Ammon's horn (tissue), 1 donor: ENCODE measurements around the gene SENP2.
"Not testable (repeated sequence)": the region's sequence is repeated elsewhere in the genome, so short reads cannot be mapped to it uniquely, and the experiment has no call there.

Experiments
- DNase-seq: peaks from one replicate; pipeline ENCODE4 v3.0.0-alpha.2; 2016; ENCODE audit warnings: low spot score

Gene SENP2

DNA sequence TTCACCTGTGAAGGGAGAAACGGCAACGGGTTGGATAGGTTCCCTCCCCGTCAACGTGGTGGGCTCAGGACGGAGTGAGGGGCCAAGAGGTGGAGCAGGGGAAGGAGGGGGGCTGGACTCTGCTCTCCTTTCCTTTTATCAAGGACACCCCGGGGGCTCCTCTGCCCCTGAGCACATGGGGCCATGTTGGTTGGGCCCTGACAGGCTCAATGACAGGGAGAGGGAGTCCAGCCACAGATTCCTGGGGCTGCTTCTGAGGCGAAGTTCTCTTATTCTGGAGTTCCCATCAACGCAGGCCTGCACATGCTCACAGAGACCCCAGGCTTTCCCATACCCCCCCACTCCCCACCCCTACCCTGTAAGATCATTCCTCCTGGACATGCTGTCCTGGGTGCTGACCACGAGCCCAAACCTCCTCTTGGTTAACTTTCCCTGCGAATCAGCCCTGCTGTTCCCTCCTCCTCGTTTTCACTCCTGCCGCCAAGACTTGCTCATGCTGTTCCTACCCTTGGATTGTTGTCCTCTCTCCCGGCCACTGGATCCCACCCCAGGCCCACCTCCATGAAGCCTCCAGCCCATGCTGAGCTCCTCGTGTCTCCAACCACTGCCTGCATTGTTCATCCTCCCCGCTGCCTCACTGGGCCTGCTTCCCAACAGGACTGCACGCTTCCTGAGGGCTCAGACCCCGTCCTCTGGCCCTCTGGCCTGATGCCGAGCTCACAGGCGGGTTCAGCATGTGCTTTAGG lies 61.2 kb downstream of the SENP2 start:
- no peak for DNase-seq

GRCh38 chr3:185647880-185648210 lies 61.8 kb downstream of the SENP2 start:
- DNase-seq: peak; percentile 54

DNA sequence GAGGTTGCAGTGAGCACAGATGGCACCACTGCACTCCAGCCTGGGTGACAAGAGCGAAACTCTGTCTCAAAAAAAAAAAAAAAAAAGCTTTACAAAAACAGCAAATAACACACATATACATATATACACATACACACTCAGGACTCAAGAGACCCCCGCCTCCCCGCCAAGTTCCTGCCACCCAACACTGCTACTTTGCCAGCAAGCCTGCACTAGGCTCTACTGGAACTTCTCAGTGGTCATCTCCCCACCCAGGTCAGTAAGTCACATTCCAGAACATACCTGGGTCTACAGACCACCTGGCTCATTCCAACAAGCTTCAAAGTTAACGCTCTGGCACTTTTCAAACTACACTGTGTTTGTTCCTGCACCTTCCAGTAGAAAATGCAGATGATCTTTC lies 62.3 kb downstream of the SENP2 start:
- no peak for DNase-seq

DNA sequence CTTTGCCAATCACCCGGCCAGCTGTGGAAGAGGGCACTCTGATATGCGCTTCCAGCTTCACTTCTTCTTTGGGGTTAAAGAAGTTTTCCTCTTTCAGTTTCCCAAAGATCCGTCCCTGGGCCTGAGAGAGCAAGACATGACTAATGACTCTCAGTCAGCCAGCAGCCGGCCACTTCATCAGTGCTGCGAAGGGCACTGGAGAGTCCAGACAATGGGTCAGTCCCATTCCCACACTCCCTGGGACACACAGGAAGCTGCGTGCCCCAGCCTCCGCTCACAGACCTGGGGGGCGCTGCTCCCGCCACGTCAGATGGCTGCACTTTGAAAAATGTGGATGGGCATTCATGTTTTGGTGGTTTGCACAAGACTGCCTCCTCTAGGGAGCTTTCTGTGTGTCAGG lies 63.3 kb downstream of the SENP2 start:
- DNase-seq: no peak

GRCh38 chr3:185651971-185652370 lies 65.9 kb downstream of the SENP2 start:
- no peak for DNase-seq

- no peak for DNase-seq
Measured at GRCh38 chr3:185653949-185654757, 68.1 kb downstream of the SENP2 start.

DNA sequence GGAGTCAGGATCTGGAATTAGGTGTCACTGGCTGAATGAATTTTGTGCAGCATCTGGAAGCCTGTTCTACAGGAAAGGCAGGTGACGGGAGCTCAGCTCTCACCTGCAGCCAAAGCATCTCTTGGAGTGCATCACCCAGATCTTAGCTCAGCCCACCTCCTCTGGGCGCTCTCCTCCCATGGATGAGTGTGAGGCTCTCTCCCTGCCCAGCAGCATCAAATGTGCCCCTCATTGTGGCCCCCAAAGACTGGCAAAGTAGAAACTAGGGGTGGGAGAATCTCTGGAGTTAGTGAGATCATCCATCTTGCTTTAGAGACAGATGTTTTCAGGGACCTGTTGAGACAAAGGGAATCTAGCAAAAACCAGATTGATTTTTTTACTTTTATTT lies 68.7 kb downstream of the SENP2 start:
- DNase-seq: no peak

GRCh38 chr3:185655426-185656320 lies 69.6 kb downstream of the SENP2 start:
- no peak for DNase-seq

DNA sequence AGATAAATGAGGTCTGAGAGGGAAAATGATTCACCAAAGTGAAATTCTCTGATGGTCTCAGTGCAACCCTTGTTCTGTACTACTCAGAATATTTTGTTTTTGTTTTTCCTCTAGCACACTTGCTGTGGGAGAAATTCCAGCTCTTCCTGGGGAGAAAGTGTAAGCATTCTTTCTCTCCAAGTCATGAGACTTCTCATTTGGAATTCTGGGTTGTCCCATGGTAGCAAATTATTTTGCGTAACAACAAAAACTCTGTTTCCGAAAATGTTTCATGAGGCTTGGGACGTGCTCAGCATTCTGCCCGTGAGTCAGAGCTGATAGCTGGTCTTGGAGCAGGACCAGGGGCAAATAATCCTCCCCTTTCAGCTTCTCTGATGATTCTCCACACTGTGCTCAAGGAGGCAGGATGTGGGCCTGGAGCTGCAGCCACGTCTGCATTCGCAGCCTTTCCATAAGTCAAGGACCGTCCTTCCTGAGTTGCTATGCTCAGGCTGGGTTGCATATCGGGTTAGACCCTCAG lies 70.3 kb downstream of the SENP2 start:
- peak; percentile 70 for DNase-seq

DNA sequence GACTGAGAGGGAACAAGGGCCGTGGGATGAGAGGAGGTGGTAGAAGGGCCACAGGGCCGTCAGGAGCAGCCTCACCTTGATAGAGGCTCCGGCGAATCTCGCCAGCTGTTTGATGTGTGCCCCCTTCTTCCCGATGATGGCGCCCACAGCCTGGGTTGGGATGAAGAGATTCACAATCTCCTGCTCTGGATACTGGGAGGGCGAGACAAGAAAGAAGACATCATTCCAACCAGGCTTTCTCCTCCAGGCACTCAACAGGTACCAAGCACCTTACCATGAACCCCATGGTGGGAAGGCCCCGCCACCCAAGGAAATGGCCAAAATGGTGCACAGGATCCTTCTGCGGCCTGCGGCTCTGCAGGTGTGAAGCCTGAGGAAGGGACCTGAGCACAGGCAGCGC lies 71.1 kb downstream of the SENP2 start:
- DNase-seq: no peak

DNA sequence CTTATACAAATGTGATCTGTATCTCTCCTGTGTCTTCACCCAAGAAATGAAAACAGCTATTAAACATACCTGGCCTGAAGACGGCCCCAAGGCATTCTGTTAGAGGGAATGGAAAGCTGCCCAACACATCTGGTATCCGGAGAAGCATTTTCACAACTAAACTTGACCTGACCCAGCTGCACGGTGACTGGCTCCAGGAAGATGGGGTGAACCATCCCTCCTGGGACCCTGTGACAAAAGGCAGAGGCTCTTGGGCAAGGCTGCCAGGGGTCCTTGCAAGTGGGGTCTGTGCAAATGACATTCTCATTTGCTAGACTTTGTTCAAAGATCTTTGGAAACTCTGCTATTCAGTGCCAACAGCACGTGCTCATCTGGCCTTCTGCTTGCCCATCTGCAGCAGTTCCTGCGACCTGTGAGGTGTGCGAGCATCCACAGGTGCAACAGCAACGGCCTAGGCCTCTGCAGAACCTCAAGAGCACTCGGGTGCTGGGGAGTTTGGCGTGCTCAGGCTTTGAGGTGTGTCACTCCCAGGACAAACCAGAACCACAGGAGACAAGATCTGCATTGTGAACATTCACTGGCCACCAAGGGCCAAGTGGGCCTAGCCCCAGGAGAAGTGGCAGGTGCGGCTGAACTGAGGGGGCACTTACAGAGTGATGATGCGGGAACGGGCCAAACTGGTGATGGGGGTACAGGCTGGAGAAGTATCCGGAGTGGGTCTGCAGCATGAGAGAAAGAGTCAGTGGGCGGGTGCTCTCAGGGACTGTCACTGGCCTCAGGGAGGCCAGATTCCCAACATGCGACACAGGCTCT lies 71.8 kb downstream of the SENP2 start:
- DNase-seq: no peak

GRCh38 chr3:185658504-185658912 lies 72.4 kb downstream of the SENP2 start:
- DNase-seq: no peak

DNA sequence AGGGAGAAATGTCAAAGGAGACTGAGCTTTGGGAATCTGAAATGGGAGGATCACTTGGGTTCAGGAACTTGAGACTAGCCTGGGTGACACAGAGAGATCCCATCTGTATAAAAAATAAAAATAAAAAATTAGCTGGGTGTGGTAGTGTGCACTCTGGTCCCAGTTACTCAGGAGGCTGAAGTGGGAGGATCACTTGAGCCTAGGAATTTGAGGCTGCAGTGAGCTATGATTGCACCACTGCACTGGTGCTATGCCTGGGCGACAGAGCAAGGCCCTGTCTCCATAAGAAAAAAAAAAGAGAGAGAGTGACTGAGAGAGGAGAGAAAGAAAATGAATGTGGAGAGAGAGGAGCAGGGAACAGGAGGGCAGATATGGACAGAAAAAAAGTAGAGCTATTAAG lies 72.8 kb downstream of the SENP2 start:
- DNase-seq: no peak

DNA sequence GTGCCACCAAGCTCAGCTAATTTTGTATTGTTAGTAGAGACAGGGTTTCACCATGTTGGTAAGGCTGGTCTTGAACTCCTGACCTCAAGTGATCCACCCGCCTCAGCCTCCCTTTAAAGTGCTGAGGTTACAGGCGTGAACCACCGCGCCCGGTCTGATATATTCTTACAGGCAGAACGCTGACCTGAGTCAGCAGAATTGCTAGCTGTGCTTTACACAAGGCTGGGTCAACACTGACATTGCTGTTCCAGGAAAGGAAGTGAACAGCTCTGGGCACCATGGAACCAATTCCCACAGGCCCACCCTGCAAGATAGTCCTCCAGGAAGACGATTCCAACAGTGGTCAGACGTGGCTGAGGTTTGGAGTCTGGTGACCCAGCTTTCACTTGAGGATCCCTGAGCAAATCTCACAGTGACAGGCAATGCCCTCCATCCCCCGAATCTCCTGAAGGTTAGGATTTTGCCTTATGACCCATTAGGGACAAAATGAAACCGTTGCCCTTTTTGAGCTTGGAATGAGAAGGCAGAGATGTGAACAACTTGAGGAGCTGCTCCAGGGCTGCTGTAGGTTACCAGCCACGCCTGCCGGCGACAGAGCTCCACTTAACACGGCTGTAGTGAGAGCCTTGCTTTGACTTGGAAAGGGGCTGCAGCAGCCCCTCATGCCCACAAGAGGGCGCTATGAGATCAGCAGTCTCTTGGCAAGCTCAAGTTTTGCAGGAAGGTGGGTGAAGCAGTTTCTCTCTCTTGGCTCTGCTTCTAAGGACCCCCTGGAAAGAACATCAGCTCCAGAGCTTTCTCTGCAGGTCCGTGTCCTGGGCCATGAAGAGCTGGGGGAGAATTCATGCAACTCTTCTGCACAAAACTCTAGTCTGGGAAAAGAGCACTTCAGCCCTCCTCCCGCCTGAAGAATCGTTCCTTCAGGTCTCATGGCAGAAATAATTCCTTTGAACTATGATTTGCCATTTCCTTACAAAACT lies 74.1 kb downstream of the SENP2 start:
- peak; percentile 89 for DNase-seq

- DNase-seq: not testable (repeated sequence)
Measured at GRCh38 chr3:185661296-185661695, 75.2 kb downstream of the SENP2 start.

GRCh38 chr3:185661772-185662171 lies 75.7 kb downstream of the SENP2 start:
- DNase-seq: no peak

DNA sequence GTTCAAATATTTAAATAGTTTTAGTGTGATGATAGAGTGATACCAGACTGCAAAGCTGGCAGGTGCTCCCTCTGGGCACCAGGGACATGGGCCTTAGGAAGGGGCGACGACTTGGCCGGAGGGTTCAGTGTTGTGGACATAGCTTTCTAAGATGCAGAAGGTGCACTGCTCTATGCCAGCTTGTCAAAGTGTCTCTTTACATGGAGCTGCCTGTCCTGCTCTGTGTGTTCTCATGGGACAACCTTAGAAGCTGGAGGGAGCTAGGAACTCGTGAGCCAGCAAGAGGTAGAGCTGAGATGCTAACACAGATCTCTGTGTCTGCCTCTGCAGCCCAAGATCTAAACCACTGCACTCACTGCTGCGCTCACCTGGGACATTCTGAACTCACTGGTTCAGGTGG lies 77.8 kb downstream of the SENP2 start:
- no peak for DNase-seq

DNA sequence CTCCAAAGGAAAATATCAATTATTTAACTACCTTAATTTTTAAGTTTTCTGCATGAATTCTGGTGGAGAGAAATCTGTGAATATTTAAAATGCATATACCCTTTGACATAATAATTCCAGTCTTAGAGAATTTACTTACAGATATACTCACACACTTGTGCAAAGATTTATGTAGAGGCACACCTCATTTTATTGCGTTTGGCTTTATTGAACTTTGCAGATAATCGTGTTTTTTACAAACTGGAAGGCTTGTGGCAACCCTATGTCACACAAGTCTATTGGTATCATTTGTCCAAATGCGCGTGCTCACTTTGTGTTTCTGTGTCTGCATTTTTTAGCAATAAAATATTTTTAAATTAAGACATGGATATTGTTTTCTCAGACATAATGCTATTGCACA lies 81.5 kb downstream of the SENP2 start:
- DNase-seq: no peak

DNA sequence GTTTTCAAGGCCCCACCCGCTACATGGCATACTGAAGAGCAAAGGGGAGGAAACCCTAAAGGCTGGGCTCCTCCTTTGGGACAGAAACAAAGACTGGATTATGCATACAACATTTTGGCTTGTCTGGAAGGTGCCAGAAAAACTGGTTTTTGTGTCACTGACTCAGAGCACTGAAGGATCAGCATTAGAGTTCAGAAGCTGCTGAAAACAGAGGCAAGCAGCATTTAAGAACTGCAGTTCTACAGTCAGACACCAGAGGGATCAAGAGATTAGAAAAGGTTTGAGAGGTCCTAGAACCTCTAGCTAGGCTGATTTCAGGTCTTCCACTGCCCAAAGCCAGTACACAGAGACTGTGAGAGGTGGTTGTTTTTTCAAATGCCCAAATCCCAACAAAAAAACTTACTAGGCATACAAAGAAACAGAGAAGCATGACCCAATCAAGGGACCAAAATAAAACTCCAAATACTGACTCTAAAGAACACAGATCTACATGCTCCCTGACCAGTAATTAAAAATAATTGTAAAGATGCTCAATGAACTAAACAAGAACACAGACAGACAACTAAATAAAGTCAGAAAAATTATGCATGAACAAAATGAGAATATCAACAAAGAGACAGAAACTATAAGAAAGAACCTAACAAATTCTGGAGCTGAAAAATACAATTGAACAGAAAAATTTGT lies 91.2 kb downstream of the SENP2 start:
- DNase-seq: no peak

- DNase-seq: no peak
Measured at GRCh38 chr3:185678027-185678426, 91.9 kb downstream of the SENP2 start.
